ENCODE data around the gene CERS1. TPM values are rescaled to one million over a fixed set of nuclear protein-coding genes. Genes with fewer than 3 reads are reported as not detected.
"Not testable (repeated sequence)": the region's sequence is repeated elsewhere in the genome, so short reads cannot be mapped to it uniquely, and the experiment has no call there.

The CERS1 gene
- total RNA-seq, 1 donor from 2014 or later: not detected

- Histone ChIP-seq H3K36me3 (peaks cover 53% of the 10 kb centered on the region), H3K4me3 (no peak overlapping the region), H3K4me1 (peaks cover 23% of the 10 kb centered on the region), H3K27me3 (no peaks in the 10 kb centered on the region), H3K9me3 (no peaks in the 10 kb centered on the region), H3K27ac (no peak overlapping the region)
- DNase-seq (no peak), ATAC-seq (no peak)
- intact Hi-C loops (cut with DNase I): no loop called here
- TF ChIP-seq CTCF (IDR thresholded peaks at IDR 0.05): no peak
These were observed 25.6 kb upstream of the CERS1 start for GRCh38 chr19:18921593-18921992.

GRCh38 chr19:18920400-18920799 lies 24.4 kb upstream of the CERS1 start:
- H3K9me3 ChIP-seq: no peaks in the 10 kb centered on the region
- intact Hi-C loops (cut with DNase I): no loop called here
- DNase-seq (no peak), ATAC-seq (no peak)
- H3K27me3 ChIP-seq: no peaks in the 10 kb centered on the region
- H3K36me3 ChIP-seq: peaks cover 47% of the 10 kb centered on the region
- no peak overlapping the region for H3K27ac ChIP-seq
- H3K4me1 ChIP-seq: peaks cover 23% of the 10 kb centered on the region
- TF ChIP-seq CTCF (IDR thresholded peaks at IDR 0.05): no peak
- H3K4me3 ChIP-seq: peak overlapping the region; percentile 88

GRCh38 chr19:18919900-18920214 lies 23.9 kb upstream of the CERS1 start:
- no peak for TF ChIP-seq CTCF (IDR thresholded peaks at IDR 0.05)
- ATAC-seq (no peak), DNase-seq (no peak)
- H3K27me3 ChIP-seq: no peaks in the 10 kb centered on the region
- H3K4me1 ChIP-seq: peaks cover 23% of the 10 kb centered on the region
- peaks cover 42% of the 10 kb centered on the region for H3K36me3 ChIP-seq
- intact Hi-C loops (cut with DNase I): no loop called here
- peak overlapping the region; percentile 88 for H3K4me3 ChIP-seq
- peak overlapping the region; percentile 77 for H3K27ac ChIP-seq
- H3K9me3 ChIP-seq: no peaks in the 10 kb centered on the region

DNA sequence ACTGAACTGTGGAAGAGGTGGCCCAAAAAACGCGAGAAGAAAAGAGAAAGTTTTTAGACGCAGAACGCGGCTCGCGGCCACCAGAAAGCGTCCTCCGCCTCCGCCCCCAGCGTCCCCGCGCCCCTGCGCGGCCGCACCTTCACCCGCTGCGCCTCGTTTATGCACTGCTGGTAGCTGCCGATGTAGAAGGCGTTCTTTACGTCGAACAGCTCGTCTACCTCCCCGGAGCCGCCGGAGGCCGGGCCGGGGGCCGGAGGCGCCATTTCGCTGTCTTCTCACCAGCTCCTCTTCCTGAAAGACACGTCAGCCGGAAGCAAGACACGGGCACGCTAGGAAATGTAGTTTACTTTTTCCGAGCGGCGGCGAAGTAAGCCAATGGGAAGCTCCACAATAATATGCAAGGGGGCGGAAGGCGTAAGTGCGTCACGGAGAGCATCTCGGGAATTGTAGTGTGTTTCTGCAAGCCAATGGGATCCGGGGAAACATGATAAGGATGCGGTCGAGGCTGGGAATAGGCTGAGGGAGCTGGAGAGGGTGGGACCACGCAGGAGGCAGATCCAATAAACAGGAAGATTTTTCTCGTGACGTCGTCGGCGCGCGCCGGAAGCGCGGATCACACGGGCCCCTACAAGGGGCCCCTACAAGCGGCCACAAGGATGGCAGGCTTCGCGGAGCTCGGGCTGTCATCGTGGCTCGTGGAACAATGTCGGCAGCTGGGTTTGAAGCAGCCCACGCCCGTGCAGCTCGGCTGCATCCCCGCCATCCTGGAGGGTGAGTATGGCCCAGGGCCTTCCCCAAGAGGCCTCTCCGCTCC lies 23.3 kb upstream of the CERS1 start, which contains the start of the genes COPE and DDX49:
Gene COPE, minus strand, starts transcription at position 302 of the 814 bp plus-strand sequence. Its CDS starts 39 bp downstream, at position 263.
Gene DDX49, plus strand, starts transcription at position 630 of the 814 bp plus-strand sequence. Its CDS starts 27 bp downstream, at position 657.
- H3K27me3 ChIP-seq: no peaks in the 10 kb centered on the region
- H3K9me3 ChIP-seq: no peaks in the 10 kb centered on the region
- peak within 1 kb of the TSS; percentile 85 for H3K27ac ChIP-seq
- peaks cover 41% of the 10 kb centered on the region for H3K36me3 ChIP-seq
- TF ChIP-seq CTCF (IDR thresholded peaks at IDR 0.05): no peak
- peak; percentile 99 for ATAC-seq
- peak; percentile 98 for DNase-seq
- intact Hi-C loops (cut with DNase I): no loop called here
- peaks cover 23% of the 10 kb centered on the region for H3K4me1 ChIP-seq
- H3K4me3 ChIP-seq: peak within 1 kb of the TSS; percentile 88

DNA sequence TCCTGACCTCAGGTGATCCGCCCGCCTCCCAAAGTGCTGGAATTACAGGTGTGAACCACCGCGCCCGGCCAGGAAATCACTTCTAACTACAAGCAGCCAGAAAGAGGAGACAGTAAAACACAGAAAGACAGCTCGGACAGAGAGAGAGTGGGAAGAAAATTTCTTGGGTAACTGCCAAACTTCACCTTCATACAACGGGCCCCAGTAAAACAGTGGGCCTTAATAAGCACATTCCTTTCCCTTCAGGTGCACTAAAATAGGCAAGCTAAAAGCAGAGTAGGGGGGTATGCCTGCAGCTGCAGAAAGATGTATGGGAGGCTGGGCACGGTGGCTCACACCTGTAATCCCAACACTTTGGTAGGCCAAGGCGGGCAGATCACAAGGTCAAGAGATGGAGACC lies 21.6 kb upstream of the CERS1 start:
- H3K27ac ChIP-seq; intact Hi-C loops (cut with DNase I); H3K4me3 ChIP-seq; H3K27me3 ChIP-seq; DNase-seq; ATAC-seq; H3K9me3 ChIP-seq: not testable (repeated sequence)
- peaks cover 40% of the 10 kb centered on the region for H3K36me3 ChIP-seq
- H3K4me1 ChIP-seq: peaks cover 23% of the 10 kb centered on the region

DNA sequence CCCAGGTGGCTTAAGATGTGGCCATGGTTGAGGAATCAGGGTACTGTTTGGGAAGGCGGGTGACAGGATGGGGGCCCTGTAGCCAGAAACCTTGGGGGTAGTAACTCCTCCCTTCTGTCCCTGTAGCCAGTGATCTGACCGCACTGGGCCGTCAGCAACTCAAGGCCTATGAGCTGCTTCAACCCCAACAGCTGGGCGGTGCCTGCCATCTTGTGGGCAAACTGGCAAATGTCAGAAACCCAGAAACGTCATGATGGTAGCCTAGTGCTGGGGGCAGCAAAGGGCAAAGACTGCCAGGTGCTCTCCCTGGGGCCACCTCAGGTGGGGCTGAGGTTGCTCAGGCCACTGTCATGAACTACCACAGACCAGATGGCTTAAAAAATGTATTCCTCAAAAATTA lies 19.7 kb upstream of the CERS1 start:
- peaks cover 20% of the 10 kb centered on the region for H3K4me1 ChIP-seq
- no peak overlapping the region for H3K27ac ChIP-seq
- no peak for ATAC-seq
- peak; percentile 33 for TF ChIP-seq CTCF (IDR thresholded peaks at IDR 0.05)
- intact Hi-C loops (cut with DNase I): no loop called here
- no peaks in the 10 kb centered on the region for H3K27me3 ChIP-seq
- H3K4me3 ChIP-seq: no peak overlapping the region
- no peaks in the 10 kb centered on the region for H3K9me3 ChIP-seq
- H3K36me3 ChIP-seq: peaks cover 38% of the 10 kb centered on the region
- DNase-seq: no peak

All from upper lobe of right lung (tissue), 1 donor.